HepG2 (cell line): Measurements from ENCODE around the gene TMEM127. TPM values are rescaled to one million over a fixed set of nuclear protein-coding genes. Genes with fewer than 3 reads are reported as not detected.

ENCODE experiments used
- ARID5B ChIP-seq: IDR thresholded peaks from 2 replicates; pipeline ENCODE4 v1.4.0; 2020; ENCODE audit warnings: mild to moderate bottlenecking, missing genetic modification reagents
- ATM ChIP-seq: fragments of 450-650 bp; IDR thresholded peaks from 2 replicates; pipeline ENCODE4 v1.7.1; 2017; ENCODE audit warnings: mild to moderate bottlenecking, borderline replicate concordance
- CEBPG ChIP-seq: IDR thresholded peaks from 2 replicates; pipeline ENCODE4 v1.6.1; 2016
- GTF2F1 ChIP-seq: fragments of 150-350 bp; IDR thresholded peaks from 2 replicates; pipeline ENCODE4 v1.6.1; 2014; ENCODE audit warnings: low read length
- IRF1 ChIP-seq: sonication (generic); formaldehyde crosslinking; IDR thresholded peaks from 2 replicates; pipeline ENCODE4 v1.4.0; 2020; ENCODE audit warnings: low read depth, mild to moderate bottlenecking, missing genetic modification reagents
- MAZ ChIP-seq, 2 experiments: sonication (generic) in 1 of 2; formaldehyde crosslinking in 1 of 2; IDR thresholded peaks; 2 replicates each; pipeline versions ENCODE4 v1.5.0 to v1.6.1; 2012 to 2020; ENCODE audit warnings: low read depth in 2 of 2, mild to moderate bottlenecking in 2 of 2, borderline replicate concordance in 1 of 2, improper control_type of control experiment in 1 of 2, low read length in 1 of 2, missing genetic modification reagents in 1 of 2, moderate library complexity in 1 of 2
- MBD4 ChIP-seq: IDR thresholded peaks from 2 replicates; pipeline ENCODE4 v1.6.1; 2012; ENCODE audit warnings: low read length, inconsistent platforms, borderline replicate concordance
- PAXIP1 ChIP-seq: sonication (generic); formaldehyde crosslinking; conservative IDR thresholded peaks from 2 replicates; pipeline ENCODE4 v1.4.0; 2020; ENCODE audit warnings: mild to moderate bottlenecking, missing genetic modification reagents, moderate library complexity
- RAD21 ChIP-seq: fragments of 450-650 bp; formaldehyde crosslinking; IDR thresholded peaks from 2 replicates; pipeline ENCODE4 v1.5.0; 2020; ENCODE audit warnings: mild to moderate bottlenecking
- RCOR2 ChIP-seq: IDR thresholded peaks from 2 replicates; pipeline ENCODE4 v1.6.1; 2016; ENCODE audit warnings: missing biosample characterization, missing genetic modification reagents
- RORA ChIP-seq: sonication (generic); formaldehyde crosslinking; IDR thresholded peaks from 2 replicates; pipeline ENCODE4 v1.5.0; 2020; ENCODE audit warnings: mild to moderate bottlenecking, missing genetic modification reagents, moderate library complexity
- SAFB2 ChIP-seq: sonication (generic); formaldehyde crosslinking; IDR thresholded peaks from 2 replicates; pipeline ENCODE4 v1.5.1; 2020; ENCODE audit warnings: missing genetic modification reagents, low read depth, mild to moderate bottlenecking, borderline replicate concordance
- SIN3A ChIP-seq: IDR thresholded peaks from 2 replicates; pipeline ENCODE4 v1.6.1; 2011; ENCODE audit warnings: low read depth, mild to moderate bottlenecking, control low read depth, low read length, borderline replicate concordance
- SUZ12 ChIP-seq: fragments of 150-350 bp; IDR thresholded peaks from 2 replicates; pipeline ENCODE4 v1.6.1; 2014; ENCODE audit warnings: low read depth, low read length
- TAF1 ChIP-seq: sonication (generic); formaldehyde crosslinking; IDR thresholded peaks from 2 replicates; pipeline ENCODE4 v1.4.0; 2020; ENCODE audit warnings: missing genetic modification reagents
- TBP ChIP-seq: sonication (generic); formaldehyde crosslinking; IDR thresholded peaks from 2 replicates; pipeline ENCODE4 v1.5.0; 2020; ENCODE audit warnings: missing genetic modification reagents
- TOE1 ChIP-seq: sonication (generic); formaldehyde crosslinking; IDR thresholded peaks from 2 replicates; pipeline ENCODE4 v1.4.0; 2020; ENCODE audit warnings: mild to moderate bottlenecking, missing genetic modification reagents
- ZBTB7B ChIP-seq: sonication (generic); formaldehyde crosslinking; IDR thresholded peaks from 2 replicates; pipeline ENCODE4 v1.4.0; 2020; ENCODE audit warnings: missing genetic modification reagents
- ZNF337 ChIP-seq: sonication (generic); formaldehyde crosslinking; IDR thresholded peaks from 2 replicates; pipeline ENCODE4 v1.5.1; 2020; ENCODE audit warnings: missing genetic modification reagents, low read depth, mild to moderate bottlenecking, borderline replicate concordance
- ZNF547 ChIP-seq: sonication (generic); formaldehyde crosslinking; IDR thresholded peaks from 2 replicates; pipeline ENCODE4 v1.5.1; 2020; ENCODE audit warnings: mild to moderate bottlenecking, missing genetic modification reagents
- ZNF550 ChIP-seq: sonication (generic); formaldehyde crosslinking; IDR thresholded peaks from 2 replicates; pipeline ENCODE4 v1.4.0; 2020; ENCODE audit warnings: mild to moderate bottlenecking, missing genetic modification reagents, borderline replicate concordance
- polyA plus RNA-seq, 8 experiments: library from polyadenylated mRNA; depleted of rRNA in 3 of 8; stranded (reverse) in 7 of 8; unstranded in 1 of 8; fragments of >200 nt; fragmentation: Illumina TruSeq in 4 of 8; extraction: Trizol in 4 of 8; gene quantifications; 2 replicates each; pipeline versions ENCODE4 v1.2.1 to v1.2.3, GENCODE V29; 2011 to 2016; ENCODE audit warnings: low read depth in 4 of 8, missing spikeins in 1 of 8, mixed read lengths in 1 of 8; ENCODE audit not compliant: insufficient read depth in 1 of 8
- total RNA-seq, 5 experiments: library from RNA; depleted of rRNA; stranded (reverse); fragments of >200 nt; fragmentation: Illumina TruSeq; extraction: Trizol; gene quantifications; 2 replicates each; pipeline ENCODE4 v1.2.3, GENCODE V29; 2016; ENCODE audit warnings: low read depth in 1 of 5

The TMEM127 gene
- total and polyA plus RNA-seq, 2 of the 13 experiments (the other 11 are each of a cell fraction or from before 2014, with no cell fraction given) = 21.5 to 33.9 TPM

GRCh38 chr2:96208143-96209010, 57.4 kb downstream of the TMEM127 start, which contains the start of gene STARD7 (continued):
- TF ChIP-seq PAXIP1 (CRISPR knock-in tag) (peak; percentile 81), TAF1 (CRISPR knock-in tag) (peak; percentile 97), RORA (CRISPR knock-in tag) (0 out of 2 replicates have a peak, but pooled peaks have one; percentile 47), ZNF547 (CRISPR knock-in tag) (peak; percentile 98), RAD21 (CRISPR knock-in tag) (peak; percentile 72), ZBTB7B (peak; percentile 59; the same call in 1 of the 2 replicates), IRF1 (CRISPR knock-in tag) (peak; percentile 56; the same call in 1 of the 2 replicates), GTF2F1 (no peak), RCOR2 (CRISPR knock-in tag) (peak; percentile 10; the same call in 1 of the 2 replicates), ZNF550 (no peak), MAZ (IDR thresholded peaks at IDR 0.05; ENCODE audit: borderline replicate concordance, low read depth, low read length) (peak; percentile 83), MAZ (CRISPR knock-in tag; IDR thresholded peaks at IDR 0.05; ENCODE audit: low read depth) (peak; percentile 85; the same call in 1 of the 2 replicates), ATM (no peak), SIN3A (peak; percentile 92; the same call in 1 of the 2 replicates), CEBPG (CRISPR knock-in tag) (no peak), TBP (CRISPR knock-in tag) (no peak), SUZ12 (no peak; the same call in 1 of the 2 replicates), SAFB2 (CRISPR knock-in tag) (peak; percentile 95; the same call in 1 of the 2 replicates), ZNF337 (CRISPR knock-in tag) (no peak), MBD4 (no peak), ARID5B (CRISPR knock-in tag) (peak; percentile 64), TOE1 (CRISPR knock-in tag) (no peak; the same call in 1 of the 2 replicates)
